NCI-H146 treated with DMSO at 0.1 percent for 48 hours (cell line): ENCODE data around the gene GOLGA6B.
"Not testable (repeated sequence)": the region's sequence is repeated elsewhere in the genome, so short reads cannot be mapped to it uniquely, and the experiment has no call there.

Experiments used
- DNase-seq: peaks from one replicate; lab custom pipeline; 2025; ENCODE audit not compliant: unreplicated experiment; lab: John Stamatoyannopoulos, UW

Gene GOLGA6B

DNA sequence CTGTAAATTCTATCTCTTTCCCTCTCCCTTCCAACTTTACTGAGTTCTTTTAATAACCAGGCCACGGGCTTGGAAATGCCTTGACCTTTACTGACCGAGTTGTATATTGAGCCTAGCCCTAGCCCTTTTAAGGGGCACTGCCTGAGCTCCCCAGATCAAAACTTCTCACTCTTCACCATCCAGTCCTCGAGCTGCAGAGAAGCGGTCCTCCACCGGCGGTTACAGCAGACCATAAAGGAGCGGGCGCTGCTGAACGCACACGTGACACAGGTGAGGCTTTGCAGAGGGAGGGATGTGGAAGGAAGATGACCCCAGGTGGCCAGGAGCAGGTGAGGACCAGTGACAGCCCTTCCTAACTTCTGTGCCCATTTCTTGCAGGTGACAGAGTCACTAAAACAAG is 6.6 kb downstream of the GOLGA6B start:
- DNase-seq: not testable (repeated sequence)

DNA sequence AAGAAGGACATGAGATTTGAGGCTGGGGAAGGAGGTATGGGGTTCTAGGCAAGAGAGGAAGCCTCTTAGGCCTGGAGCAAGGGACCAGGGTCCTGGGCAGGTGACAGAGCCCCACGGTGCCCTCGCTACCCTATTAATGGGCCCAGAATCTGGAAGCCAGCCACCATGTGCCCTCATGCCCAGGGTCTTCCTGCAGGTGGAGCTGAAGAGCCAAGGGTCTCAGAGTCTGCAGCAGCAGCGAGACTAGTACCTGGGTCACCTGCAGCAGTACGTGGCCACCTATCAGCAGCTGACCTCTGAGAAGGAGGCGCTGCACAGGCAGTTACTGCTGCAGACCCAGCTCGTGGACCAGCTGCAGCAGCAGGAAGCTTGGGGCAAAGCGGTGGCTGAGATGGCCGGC is 9.4 kb downstream of the GOLGA6B start:
- not testable (repeated sequence) for DNase-seq

DNA sequence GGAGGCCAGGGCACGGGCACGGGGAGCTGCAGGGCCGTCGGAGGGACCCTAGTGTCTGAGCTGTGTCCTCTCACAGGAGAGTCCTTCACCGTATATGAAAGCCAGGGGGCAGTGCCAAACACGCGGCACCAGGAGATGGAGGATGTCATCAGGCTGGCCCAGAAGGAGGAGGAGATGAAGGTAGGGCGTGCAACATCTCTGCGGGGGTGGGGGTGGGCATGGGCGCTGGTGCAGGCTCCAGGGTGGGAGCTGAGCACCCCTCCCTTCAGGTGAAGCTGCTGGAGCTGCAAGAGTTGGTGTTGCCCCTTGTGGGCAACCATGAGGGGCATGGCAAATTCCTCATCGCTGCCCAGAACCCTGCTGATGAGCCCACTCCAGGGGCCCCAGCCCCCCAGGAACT is 11.2 kb downstream of the GOLGA6B start:
- not testable (repeated sequence) for DNase-seq

DNA sequence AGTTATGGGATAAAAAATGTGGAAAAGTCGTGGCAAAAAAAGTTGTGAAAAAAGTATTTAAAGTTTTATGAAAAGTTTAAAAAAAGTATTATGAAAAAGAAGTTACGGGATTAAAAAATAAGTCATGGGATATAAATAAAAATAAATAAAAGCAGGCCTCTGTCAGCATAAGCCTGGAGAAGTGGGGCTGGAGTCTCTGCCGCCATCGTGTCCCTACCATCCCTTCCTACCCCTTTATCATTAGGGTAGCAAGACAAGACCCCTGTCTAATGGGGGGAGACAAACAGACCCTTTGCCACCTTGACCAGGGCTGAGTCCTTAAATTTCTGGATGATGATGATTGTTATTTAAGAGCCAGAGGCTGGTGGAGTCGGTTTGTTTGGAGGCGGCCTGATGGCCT is 15.3 kb downstream of the GOLGA6B start:
- DNase-seq: not testable (repeated sequence)

DNA sequence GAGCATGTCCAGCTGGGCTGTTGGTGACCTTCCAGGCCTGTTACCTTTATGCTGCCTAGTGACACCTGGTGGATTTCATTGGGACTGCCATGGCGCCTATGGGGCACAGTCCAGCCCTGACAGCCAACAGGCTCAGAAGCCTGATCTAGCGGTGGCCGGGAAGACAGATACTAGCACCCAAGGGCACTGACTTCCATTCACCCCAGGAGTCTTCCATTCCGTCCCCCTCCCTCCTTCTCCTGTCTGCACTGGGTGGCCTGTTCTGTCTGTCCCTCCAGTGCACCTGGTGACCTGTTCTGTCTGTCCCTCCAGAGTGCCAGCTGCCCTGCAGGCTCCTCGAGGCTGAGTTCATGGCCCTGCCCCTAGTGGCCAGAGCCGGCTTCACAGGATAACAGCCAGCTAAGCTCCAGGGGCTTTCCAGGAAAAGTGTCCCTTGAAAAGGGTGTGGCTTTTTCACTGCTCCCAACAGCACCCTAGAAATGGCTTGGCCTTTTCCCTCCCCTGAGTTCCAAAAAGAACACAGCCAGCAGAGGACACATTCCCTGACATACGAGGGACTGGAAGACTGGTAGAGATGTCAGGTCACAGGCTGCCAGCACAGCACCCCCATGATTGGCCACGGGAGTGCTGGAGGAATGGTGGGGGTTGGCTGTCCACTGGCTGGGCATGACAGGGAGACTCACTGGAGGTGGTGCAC is 16.3 kb downstream of the GOLGA6B start:
- not testable (repeated sequence) for DNase-seq

DNA sequence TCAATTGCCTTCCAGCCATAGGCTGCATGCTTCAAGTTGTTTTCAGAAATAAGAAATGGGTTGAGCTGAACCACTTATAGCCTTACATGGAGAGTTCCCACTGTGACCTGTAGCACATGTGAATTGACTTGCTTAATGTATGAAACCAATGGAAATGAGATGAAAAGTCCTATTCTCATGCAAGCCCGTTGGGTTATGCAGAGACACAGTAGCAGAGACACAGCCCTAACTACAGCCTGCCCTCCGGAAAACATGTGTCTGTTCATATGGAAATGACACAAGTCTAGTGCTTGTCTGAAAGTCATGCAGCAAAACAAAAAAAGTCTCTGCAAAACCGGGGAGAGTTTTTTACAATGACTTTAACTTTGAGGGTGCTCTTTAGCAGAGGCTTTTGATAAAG is 17.0 kb downstream of the GOLGA6B start:
- DNase-seq: no peak

- no peak for DNase-seq
Measured at GRCh38 chr15:72676838-72677237, 22.3 kb downstream of the GOLGA6B start.

DNA sequence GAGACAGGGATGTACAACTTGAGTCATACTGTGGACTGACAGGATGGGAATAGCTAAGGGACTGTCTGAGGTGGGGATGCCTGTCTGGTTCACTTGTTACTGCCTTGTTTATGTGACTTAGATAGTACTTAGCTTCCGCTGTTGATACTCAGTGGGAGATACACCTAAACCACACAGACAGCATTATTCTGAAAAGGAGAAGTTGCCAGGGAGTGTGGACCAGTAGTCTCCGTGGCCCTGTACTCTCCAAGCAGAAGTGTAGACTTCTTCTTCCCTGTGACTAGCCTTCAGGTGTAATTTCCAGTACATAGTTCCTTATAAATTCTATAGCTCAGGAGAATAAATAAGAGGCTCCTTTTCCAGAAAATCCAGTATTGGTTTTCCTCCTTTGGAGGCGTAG is 26.4 kb downstream of the GOLGA6B start:
- DNase-seq: no peak

DNA sequence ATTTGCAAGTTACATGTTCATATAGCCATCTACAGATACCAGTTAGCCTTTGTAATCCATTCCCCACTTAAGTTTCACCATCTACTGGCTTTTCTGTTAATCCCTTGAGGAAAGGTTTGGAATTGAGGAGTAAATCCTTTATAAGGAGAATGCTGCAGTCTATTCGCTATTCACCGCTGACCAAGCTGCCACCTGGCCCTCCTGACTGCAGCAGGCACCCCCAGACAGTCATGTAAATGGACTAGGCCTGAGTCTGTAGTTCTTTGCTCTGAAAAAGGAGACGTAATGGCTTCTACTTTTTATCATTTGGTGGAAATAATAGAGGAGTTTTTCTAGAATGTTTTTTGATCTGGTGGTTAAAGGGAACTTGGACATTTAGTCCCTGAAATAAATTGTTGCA is 28.3 kb downstream of the GOLGA6B start:
- DNase-seq: no peak

DNA sequence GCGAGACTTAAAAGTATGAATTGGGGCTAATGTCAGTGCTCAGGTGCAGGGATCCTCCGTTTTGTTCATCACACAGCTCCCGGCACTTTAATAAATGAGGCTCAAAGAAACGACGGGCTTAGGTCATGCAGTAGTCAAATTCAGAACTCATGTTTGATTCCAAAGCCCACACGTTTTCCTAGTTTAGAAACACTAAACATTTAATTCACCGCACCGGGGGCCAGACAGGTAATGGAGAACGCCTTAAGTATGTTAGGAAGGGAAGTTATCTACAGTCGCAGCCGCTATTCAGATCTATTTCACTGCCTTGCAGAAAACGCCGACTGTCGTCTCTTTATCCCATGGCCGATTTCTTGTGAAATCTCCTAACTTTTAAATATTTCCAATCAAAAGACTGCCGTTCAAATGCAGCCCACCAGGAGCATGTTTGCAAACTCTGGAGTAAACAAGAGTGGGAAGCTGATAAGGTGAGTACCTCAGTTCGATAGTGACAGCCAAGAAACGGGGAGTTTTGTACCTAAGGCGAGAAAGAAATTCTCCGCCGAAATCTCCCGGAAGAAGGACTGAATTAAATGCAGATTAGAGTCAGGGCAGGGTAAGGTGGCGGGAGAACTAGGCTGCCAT is 30.9 kb downstream of the GOLGA6B start:
- no peak for DNase-seq

DNA sequence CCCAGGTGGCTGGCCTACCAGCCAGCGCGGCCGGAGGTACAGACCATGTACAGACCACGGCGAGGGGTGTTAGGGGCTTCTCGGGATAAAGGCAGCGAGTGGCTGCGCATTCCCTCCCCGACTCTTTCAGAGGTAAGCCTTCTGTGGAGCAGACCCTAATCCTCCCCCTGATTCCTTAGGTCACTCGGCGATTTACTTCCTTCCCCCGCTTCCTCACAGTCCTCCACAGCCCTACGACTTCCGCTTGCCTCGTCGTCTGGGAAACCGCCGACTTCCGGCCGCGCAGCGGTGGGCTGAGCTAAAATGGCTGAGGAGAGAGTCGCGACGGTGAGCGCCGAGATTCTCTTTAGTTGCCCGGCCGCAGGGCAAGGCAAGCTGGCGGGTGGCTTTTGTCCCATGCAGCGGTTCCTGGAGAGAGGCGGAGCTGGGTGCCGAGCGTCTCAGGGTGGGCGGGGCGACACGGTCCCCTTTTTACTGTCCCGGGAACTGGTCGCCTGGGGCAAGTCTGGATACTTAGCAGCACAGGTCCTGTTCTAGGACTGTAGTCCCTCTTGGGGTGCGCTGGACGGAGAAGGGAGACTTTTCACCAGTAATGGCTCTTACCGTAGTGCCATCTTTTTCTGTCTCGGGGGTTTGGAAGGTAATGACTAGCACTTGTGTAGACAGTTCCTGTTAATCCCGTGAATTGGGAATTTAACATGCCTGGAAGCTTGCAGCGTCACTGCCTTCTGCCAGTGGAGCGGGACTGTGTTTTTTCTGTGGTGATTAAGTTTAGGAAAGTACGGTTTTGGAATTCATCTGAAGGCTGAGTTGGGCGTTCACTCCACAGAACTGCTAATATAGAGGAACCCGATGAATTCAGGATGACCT is 31.7 kb downstream of the GOLGA6B start, which contains the start of the genes BBS4 and HIGD2B:
Gene BBS4, plus strand, starts transcription at position 283 of the 870 bp plus-strand sequence. Its CDS starts 21 bp downstream, at position 304.
Gene HIGD2B, minus strand, starts transcription at position 258 of the 870 bp plus-strand sequence. CDS start 9,808 bp downstream, outside the sequence.
- no peak for DNase-seq

DNA sequence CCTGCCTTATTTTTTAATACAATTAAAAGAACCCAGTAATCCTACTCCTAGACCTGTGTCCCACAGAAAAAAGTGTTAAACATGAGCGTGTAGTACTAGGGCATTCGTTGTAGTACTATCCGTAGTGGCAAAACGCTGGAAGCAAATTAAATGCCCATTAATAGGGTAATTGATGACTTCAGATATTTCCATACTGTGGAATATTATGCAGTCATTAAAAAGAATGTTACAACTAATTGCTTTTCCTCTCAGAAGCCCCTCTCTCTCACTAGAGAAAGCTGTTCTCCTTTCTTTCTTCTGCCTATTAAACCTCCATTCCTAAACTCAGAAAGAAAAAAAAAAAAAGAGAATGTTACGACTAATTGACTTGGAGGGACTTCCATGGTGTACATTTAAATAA is 34.2 kb downstream of the GOLGA6B start:
- no peak for DNase-seq

DNA sequence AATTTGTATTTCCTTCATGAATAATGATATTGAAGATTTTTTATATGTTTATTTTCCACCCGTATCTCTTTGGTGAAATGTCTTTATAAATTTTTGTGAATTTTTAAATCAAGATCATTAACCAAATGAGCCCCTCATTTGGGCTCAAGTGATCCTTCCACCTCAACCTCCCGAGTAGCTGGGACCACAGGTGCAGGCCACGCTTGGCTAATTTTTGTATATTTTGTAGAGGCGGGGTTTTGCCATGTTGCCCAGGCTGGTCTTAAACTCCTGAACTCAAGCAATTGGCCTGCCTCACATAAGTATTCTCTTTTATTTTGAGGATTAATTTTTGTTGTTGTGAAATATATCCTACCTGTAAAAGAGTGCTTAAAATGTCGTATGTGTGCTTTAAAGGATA is 36.4 kb downstream of the GOLGA6B start:
- DNase-seq: no peak

GRCh38 chr15:72698938-72699337 is 44.4 kb downstream of the GOLGA6B start:
- no peak for DNase-seq

GRCh38 chr15:72700076-72700475 is 45.6 kb downstream of the GOLGA6B start:
- no peak for DNase-seq

DNA sequence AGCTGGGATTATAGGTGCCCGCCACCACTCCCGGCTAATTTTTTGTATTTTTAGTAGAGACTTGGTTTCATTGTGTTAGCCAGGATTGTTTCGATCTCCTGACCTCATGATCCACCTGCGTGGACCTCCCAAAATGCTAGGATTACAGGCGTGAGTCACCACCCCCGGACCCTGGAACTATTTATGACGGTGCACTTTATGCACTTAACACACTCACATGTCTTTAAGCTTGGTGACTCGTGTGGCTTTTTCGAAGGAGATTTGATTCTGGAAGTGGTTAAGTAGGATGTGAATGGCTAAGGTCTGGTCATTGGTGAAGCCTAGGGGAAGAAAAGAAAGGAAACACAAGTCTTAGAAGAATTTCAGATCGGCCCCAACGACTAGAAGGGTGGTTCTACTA is 51.8 kb downstream of the GOLGA6B start:
- no peak for DNase-seq

GRCh38 chr15:72708551-72709303 is 54.2 kb downstream of the GOLGA6B start:
- DNase-seq: not testable (repeated sequence)
